Thoracic aorta (tissue), 2 donors: ENCODE data around the gene SPEM1. TPM values are rescaled to one million over a fixed set of nuclear protein-coding genes. Genes with fewer than 3 reads are reported as not detected.

Experiments used
- ATAC-seq: fragments of 150-250 bp; one replicate; pipeline ENCODE4 v1.8.0; 2017; ENCODE audit warnings: low read depth; ENCODE audit not compliant: insufficient number of reproducible peaks, low FRiP score
- DNase-seq: peaks from one replicate; pipeline ENCODE4 v3.0.0-alpha.2; 2020; ENCODE audit warnings: low spot score
- H3K27ac ChIP-seq, 2 donors: fragments of 200-600 bp; sonication (generic); 1 replicate in 1 of 2; 2 replicates in 1 of 2; pipeline ENCODE4 v1.5.1; 2016; ENCODE audit warnings: mild to moderate bottlenecking in 2 of 2, moderate library complexity in 2 of 2
- H3K27me3 ChIP-seq: fragments of 200-600 bp; sonication (generic); replicated peaks from 2 replicates; pipeline ENCODE4 v1.6.0; 2016; ENCODE audit warnings: mild to moderate bottlenecking; ENCODE audit not compliant: insufficient read depth
- H3K36me3 ChIP-seq: fragments of 200-600 bp; sonication (generic); one replicate; pipeline ENCODE4 v1.5.1; 2016
- H3K4me1 ChIP-seq, 2 donors: fragments of 200-600 bp; sonication (generic); 1 replicate in 1 of 2; 2 replicates in 1 of 2; pipeline versions ENCODE4 v1.5.1 to v1.6.0; 2016; ENCODE audit warnings: low read depth in 2 of 2, mild to moderate bottlenecking in 1 of 2; ENCODE audit not compliant: control insufficient read depth in 1 of 2
- H3K4me3 ChIP-seq: fragments of 200-600 bp; sonication (generic); 2 replicates; pipeline ENCODE4 v1.5.1; 2016; ENCODE audit warnings: mild to moderate bottlenecking
- H3K9me3 ChIP-seq: fragments of 200-600 bp; sonication (generic); 2 replicates; pipeline ENCODE4 v1.5.1; 2016
- total RNA-seq, 2 donors: library from RNA; depleted of rRNA; stranded (reverse); fragments of >200 nt; gene quantifications; one replicate each; pipeline versions ENCODE4 v1.1.0 to v1.2.3, GENCODE V29; 2016
- TF ChIP-seq, protein P1 (sequence below): fragments of 200-600 bp; sonication (generic); IDR thresholded peaks from one replicate; pipeline ENCODE4 v1.5.1; 2019; ENCODE audit warnings: antibody characterized with exemption

Gene SPEM1
- total RNA-seq, 2 donors from 2014 or later, result not detected

DNA sequence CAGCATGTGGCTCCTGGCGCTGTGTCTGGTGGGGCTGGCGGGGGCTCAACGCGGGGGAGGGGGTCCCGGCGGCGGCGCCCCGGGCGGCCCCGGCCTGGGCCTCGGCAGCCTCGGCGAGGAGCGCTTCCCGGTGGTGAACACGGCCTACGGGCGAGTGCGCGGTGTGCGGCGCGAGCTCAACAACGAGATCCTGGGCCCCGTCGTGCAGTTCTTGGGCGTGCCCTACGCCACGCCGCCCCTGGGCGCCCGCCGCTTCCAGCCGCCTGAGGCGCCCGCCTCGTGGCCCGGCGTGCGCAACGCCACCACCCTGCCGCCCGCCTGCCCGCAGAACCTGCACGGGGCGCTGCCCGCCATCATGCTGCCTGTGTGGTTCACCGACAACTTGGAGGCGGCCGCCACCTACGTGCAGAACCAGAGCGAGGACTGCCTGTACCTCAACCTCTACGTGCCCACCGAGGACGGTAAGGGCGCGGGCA lies 11.8 kb upstream of the SPEM1 start:
- Histone ChIP-seq H3K4me1 (peaks cover 7 to 11% of the 10 kb centered on the region in 2 donors), H3K36me3 (no peaks in the 10 kb centered on the region), H3K4me3 (no peak overlapping the region), H3K27me3 (no peaks in the 10 kb centered on the region), H3K9me3 (no peaks in the 10 kb centered on the region), H3K27ac (no peak overlapping the region)
- DNase-seq (no peak), ATAC-seq (no peak)
- TF ChIP-seq, protein P1, sequence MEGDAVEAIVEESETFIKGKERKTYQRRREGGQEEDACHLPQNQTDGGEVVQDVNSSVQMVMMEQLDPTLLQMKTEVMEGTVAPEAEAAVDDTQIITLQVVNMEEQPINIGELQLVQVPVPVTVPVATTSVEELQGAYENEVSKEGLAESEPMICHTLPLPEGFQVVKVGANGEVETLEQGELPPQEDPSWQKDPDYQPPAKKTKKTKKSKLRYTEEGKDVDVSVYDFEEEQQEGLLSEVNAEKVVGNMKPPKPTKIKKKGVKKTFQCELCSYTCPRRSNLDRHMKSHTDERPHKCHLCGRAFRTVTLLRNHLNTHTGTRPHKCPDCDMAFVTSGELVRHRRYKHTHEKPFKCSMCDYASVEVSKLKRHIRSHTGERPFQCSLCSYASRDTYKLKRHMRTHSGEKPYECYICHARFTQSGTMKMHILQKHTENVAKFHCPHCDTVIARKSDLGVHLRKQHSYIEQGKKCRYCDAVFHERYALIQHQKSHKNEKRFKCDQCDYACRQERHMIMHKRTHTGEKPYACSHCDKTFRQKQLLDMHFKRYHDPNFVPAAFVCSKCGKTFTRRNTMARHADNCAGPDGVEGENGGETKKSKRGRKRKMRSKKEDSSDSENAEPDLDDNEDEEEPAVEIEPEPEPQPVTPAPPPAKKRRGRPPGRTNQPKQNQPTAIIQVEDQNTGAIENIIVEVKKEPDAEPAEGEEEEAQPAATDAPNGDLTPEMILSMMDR, result no peak

DNA sequence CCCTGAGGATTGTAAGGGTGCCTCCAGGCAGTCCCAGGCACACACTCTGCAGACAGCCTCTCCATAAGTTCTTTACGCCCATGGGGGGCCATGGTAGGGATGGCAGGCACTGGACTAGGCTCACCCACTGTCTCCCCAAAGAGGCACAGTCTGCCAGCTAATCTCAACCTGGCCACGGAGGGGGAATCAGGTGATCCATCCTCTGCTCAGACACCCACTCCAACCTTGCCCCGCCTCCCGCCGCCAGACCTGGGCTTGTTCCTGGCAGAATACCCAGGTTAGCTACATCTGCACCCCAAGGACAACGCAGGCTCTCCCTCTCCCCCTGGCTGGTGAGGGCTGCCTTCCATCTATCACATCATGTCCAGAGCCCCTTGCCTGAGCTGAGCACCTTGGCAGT lies 11.3 kb upstream of the SPEM1 start:
- ATAC-seq (no peak), DNase-seq (no peak)
- Histone ChIP-seq H3K4me1 (peaks cover 7 to 11% of the 10 kb centered on the region in 2 donors), H3K27me3 (no peaks in the 10 kb centered on the region), H3K4me3 (no peak overlapping the region), H3K36me3 (no peaks in the 10 kb centered on the region), H3K9me3 (no peaks in the 10 kb centered on the region), H3K27ac (no peak overlapping the region)
- TF ChIP-seq, protein P1, result no peak

DNA sequence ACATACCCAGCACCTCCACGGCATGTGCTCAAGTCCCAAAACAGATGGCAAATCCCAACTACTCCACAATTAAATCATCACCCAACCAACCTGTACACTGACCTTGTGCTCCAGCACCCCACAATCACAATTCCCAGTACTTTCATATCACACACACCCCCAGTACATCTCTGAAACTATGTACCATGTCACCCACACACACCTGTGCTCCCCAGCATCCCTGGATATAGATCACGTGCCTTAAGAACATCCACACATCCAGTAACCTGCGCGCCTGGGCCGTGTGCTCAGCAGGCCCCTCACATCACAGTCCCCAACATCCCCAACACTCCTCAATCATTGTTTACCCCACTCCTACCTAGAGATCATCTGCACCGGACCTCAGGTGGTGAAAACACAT lies 10.4 kb upstream of the SPEM1 start:
- H3K4me1 ChIP-seq, result peaks cover 7 to 11% of the 10 kb centered on the region in 2 donors
- H3K4me3 ChIP-seq, result no peak overlapping the region
- H3K27ac ChIP-seq, result no peak overlapping the region
- H3K9me3 ChIP-seq, result no peaks in the 10 kb centered on the region
- H3K27me3 ChIP-seq, result no peaks in the 10 kb centered on the region
- TF ChIP-seq, protein P1, result no peak
- ATAC-seq, result no peak
- no peak for DNase-seq
- no peaks in the 10 kb centered on the region for H3K36me3 ChIP-seq

DNA sequence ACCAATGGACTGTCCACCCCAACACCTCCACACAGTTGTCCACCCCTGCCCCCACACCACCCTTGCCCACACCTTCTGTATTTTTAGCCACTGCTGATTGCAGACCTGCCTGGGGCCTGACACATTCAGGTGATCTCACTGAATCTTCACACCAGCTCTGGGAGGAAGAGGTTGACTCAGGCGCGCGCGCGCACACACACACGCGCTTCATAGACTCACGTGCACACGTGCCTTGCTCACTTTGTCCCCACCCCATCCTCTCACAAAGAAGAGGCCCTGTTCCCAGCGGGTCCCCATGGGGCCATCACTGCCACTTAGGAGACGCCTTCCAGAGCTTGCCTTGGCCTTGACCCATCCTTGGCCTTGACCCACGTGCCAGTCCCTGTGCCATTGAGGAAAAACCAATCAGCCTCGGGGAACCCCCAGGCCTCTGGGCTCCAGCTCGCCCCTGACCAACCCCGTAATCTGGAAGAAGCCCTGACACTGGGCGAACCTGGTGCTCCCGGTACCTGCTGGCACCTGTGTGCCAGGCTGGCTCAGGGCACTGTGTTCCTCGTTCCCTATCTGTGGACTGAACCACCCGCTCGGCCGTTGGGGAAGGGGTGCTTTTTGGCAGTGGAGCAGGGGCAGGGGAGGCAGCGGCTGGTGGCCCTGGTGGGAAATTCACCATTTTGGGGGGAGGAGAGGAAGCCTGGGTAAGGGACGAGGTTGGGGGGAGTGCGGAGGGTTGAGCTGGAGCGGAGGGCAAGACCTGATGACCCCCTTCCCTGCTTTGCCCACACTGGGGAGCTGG lies 9.3 kb upstream of the SPEM1 start:
- H3K9me3 ChIP-seq, result no peaks in the 10 kb centered on the region
- DNase-seq (no peak), ATAC-seq (no peak)
- no peaks in the 10 kb centered on the region for H3K36me3 ChIP-seq
- no peak overlapping the region for H3K27ac ChIP-seq
- H3K4me1 ChIP-seq, result peaks cover 0 to 5% of the 10 kb centered on the region in 2 donors
- H3K27me3 ChIP-seq, result no peaks in the 10 kb centered on the region
- TF ChIP-seq, protein P1, result no peak
- H3K4me3 ChIP-seq, result no peak overlapping the region

DNA sequence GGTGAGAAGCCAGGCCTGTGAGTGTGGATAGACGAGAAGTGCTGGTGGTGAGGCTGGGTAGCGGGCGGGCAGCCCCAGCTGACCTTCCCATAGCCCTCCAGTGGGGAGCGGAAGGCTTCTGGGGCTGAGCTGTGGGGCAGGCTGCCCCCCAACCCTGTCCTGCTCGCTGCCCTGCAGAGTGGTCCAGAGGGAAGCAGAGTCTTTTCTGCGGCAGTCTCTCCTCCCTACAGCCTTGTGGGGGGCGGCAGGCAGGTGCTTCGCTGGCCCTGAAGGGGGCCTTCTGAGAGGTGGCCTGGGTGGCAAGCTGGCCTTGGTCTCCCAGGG lies 8.7 kb upstream of the SPEM1 start:
- DNase-seq (no peak), ATAC-seq (no peak)
- TF ChIP-seq, protein P1, result no peak
- no peaks in the 10 kb centered on the region for H3K36me3 ChIP-seq
- H3K27me3 ChIP-seq, result no peaks in the 10 kb centered on the region
- no peak overlapping the region for H3K4me3 ChIP-seq
- H3K27ac ChIP-seq, result no peak overlapping the region
- no peaks in the 10 kb centered on the region for H3K4me1 ChIP-seq
- H3K9me3 ChIP-seq, result no peaks in the 10 kb centered on the region
